Liver (tissue), 3 donors: ENCODE measurements around the gene ATP10A.

Source experiments
- CTCF ChIP-seq: fragments of 150-350 bp; IDR thresholded peaks from 2 replicates; pipeline ENCODE4 v1.5.1; 2017; ENCODE audit warnings: improper control_type of control experiment, low read depth, low read length; ENCODE audit not compliant: missing input control
- FOXA1 ChIP-seq: IDR thresholded peaks from 2 replicates; pipeline ENCODE4 v1.6.1; 2016; ENCODE audit warnings: antibody characterized with exemption
- RAD21 ChIP-seq, 2 donors: IDR thresholded peaks; 2 replicates each; pipeline ENCODE4 v1.6.1; 2016; ENCODE audit warnings: antibody characterized with exemption in 2 of 2, mild to moderate bottlenecking in 2 of 2
- RXRA ChIP-seq, 2 donors: IDR thresholded peaks; 2 replicates each; pipeline ENCODE4 v1.6.1; 2017 to 2018; ENCODE audit warnings: antibody characterized with exemption in 2 of 2, mild to moderate bottlenecking in 1 of 2
- TF ChIP-seq, protein P1 (sequence below): IDR thresholded peaks from 2 replicates; pipeline ENCODE4 v1.6.1; 2016; ENCODE audit warnings: antibody characterized with exemption
- TF ChIP-seq, protein P2 (sequence below): IDR thresholded peaks from 2 replicates; pipeline ENCODE4 v1.6.1; 2016; ENCODE audit warnings: antibody characterized with exemption
- donor health status: healthy.
- donor health status: healthy.

DNA sequence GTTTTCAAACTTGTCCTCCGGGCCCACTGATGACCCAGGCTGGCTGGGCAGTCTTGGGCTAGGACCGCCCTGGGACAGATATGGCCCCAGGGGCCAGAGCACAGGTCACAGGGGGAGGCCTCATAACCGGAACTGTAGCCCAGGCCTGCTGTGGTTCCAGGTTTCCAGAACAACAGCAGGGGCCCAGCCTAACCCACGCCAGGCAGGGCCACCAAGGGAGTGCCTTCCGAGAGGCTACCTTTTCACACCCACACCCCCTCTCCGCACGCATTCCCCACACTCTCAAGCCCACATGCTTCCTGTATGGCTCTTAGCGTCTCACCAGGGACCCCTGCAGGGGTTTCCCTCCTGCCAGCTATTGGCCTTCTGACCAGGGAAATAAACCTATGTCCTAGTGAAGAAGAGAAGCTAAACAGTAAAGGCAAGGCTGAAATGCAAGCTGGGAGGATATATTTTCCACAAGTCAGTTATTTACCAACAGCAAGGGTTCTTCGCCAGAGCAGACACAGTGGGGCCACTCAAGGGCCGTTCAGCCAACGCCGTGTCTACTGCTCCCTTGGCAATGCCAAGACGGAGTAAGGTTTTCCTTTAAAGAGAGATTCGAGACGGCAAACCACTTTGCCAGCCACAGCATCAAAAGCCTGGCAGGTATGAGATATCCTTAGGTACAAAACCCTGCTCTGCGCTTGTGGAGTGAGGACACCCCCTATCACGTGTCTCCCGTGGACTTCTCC is 135.1 kb downstream of the ATP10A start:
- no peak for TF ChIP-seq RXRA (IDR thresholded peaks at IDR 0.05)
- TF ChIP-seq CTCF, result no peak
- TF ChIP-seq, protein P1, sequence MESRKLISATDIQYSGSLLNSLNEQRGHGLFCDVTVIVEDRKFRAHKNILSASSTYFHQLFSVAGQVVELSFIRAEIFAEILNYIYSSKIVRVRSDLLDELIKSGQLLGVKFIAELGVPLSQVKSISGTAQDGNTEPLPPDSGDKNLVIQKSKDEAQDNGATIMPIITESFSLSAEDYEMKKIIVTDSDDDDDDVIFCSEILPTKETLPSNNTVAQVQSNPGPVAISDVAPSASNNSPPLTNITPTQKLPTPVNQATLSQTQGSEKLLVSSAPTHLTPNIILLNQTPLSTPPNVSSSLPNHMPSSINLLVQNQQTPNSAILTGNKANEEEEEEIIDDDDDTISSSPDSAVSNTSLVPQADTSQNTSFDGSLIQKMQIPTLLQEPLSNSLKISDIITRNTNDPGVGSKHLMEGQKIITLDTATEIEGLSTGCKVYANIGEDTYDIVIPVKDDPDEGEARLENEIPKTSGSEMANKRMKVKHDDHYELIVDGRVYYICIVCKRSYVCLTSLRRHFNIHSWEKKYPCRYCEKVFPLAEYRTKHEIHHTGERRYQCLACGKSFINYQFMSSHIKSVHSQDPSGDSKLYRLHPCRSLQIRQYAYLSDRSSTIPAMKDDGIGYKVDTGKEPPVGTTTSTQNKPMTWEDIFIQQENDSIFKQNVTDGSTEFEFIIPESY, result no peak
- no peak for TF ChIP-seq RAD21 (IDR thresholded peaks at IDR 0.05)
- no peak for TF ChIP-seq FOXA1
- TF ChIP-seq, protein P2, sequence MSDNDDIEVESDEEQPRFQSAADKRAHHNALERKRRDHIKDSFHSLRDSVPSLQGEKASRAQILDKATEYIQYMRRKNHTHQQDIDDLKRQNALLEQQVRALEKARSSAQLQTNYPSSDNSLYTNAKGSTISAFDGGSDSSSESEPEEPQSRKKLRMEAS, result no peak
